DMS114 treated with DMSO at 0.1 percent for 48 hours (cell line): ENCODE results near the gene ADAMTS12.

ENCODE experiments used
- DNase-seq: peaks from one replicate; lab custom pipeline; 2025; ENCODE audit not compliant: unreplicated experiment; lab: John Stamatoyannopoulos, UW

Gene ADAMTS12

GRCh38 chr5:33675958-33676464, 215.8 kb downstream of the ADAMTS12 start:
- DNase-seq: no peak

- DNase-seq: no peak
These were observed 220.0 kb downstream of the ADAMTS12 start for GRCh38 chr5:33671700-33672291.

GRCh38 chr5:33662722-33663427, 228.9 kb downstream of the ADAMTS12 start:
- DNase-seq: no peak

DNA sequence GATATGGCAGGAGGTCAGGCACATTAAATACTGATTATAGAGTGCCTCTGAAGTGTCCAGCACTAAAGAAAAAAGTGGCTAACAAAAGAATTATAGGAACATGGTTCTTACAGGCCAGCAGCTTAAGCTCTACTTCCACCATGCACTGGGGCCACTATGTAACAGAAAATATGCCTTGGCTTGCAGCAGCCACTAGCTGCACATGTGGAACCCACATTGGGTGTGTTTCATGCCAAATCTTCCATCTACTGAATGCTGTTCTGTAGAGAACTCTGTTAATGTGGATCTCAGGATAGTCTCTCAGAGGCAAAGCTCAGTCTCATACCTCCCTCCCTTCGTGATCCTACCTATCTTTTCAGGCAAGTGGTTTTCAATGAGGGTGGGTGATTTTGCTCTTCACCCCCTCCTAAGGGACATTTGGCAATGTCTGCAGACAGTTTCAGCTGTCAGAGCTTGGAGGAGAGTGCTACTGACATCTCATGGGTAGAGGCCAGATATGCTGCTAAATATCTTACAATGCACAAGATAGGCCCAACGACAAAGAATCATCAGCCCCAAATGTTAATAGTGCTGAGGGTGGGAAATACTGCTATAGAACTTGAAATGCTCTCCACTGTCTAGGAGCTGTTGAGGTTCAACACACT, 232.1 kb downstream of the ADAMTS12 start:
- no peak for DNase-seq

DNA sequence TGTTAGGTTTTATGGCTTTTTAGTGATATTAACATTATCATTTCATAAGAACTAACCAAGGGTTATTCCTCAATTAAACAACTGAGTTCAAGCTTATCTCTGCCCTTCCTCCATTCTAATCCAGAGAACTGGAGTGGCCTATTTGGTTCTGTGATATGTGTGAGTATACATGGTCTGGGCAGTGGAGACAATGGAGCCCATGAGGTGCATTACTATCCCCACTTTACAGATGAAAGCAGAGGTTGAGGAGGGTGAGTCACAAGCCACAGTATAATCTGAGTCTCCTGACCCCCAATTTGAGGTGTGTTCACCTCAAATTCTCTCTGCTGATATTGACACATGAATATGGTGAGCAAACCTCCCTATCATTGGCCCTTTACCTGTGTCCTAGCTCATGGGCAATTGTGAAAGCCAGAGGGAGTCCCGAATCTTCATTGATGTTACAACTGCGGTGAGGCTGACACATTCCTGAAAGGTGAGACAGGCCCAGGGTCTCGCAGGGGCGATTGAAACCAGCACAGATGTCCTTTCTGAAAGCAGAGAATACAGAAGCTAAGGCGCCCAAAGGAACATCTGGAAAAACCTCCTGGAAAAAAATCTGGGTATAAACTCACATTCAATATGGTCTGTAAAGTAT, 233.9 kb downstream of the ADAMTS12 start:
- DNase-seq: no peak

- no peak for DNase-seq
These were observed 234.6 kb downstream of the ADAMTS12 start for GRCh38 chr5:33657176-33657575.

- no peak for DNase-seq
These were observed 240.9 kb downstream of the ADAMTS12 start for GRCh38 chr5:33650911-33651310.

- DNase-seq: no peak
These were observed 242.0 kb downstream of the ADAMTS12 start for GRCh38 chr5:33649549-33650482.

DNA sequence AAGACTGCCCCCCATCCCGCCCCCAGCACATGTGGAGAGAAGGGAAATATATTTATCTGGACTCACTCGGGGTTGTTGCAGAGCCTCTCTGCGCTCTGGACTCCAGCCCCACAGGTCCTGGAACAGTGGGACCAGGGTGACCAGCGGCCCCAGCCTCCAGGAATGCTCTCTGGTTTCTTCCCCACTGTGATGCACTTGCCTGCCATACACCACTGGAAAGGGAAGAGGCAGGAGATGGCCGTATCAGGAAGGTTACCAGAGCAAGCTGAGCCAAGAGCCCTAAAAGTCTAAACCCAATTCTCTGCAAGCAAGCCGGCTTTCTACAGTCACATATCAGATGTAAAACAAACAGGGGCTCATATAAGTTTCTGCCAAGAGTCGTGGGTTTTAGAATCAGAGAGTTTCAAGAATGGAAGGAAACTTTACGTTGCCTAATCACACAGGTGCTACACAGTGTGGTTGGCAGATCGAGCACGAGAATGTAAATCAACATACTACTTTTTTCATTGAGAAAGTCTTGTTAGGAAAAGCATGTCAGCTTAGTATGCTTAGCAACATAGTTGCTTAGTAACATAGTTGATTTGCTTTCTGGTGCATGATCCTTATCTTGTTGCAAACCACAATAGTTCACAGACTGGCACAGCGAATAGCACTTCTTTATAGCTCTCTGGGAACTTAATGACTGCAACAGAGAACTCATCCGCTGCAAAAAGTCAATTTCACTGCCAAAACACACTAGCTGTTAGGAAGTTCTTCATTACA, 249.9 kb downstream of the ADAMTS12 start:
- DNase-seq: no peak

GRCh38 chr5:33639474-33639873, 252.3 kb downstream of the ADAMTS12 start:
- no peak for DNase-seq

DNA sequence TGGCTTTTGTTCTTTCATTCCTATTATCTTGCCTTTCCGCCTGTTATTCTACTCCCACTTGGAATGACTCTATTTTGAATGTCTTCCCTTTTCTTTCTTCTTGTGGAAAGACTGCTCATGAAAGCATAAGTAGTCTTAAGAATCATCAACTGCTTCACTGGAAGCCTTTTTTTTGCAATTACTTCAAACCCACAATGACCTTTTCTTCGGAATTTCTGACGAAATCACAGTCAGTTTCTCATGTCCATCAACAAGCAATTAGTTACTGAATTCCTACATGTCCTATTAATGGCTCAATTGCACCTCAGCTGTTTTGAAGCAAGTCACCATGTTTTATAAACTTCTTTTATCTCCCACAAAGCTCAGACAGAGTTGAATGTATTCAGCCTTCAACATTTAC, 254.8 kb downstream of the ADAMTS12 start:
- no peak for DNase-seq

- DNase-seq: no peak
These were observed 256.2 kb downstream of the ADAMTS12 start for GRCh38 chr5:33635582-33635981.

- no peak for DNase-seq
These were observed 258.1 kb downstream of the ADAMTS12 start for GRCh38 chr5:33633699-33634098.

GRCh38 chr5:33631786-33632185, 260.0 kb downstream of the ADAMTS12 start:
- no peak for DNase-seq

DNA sequence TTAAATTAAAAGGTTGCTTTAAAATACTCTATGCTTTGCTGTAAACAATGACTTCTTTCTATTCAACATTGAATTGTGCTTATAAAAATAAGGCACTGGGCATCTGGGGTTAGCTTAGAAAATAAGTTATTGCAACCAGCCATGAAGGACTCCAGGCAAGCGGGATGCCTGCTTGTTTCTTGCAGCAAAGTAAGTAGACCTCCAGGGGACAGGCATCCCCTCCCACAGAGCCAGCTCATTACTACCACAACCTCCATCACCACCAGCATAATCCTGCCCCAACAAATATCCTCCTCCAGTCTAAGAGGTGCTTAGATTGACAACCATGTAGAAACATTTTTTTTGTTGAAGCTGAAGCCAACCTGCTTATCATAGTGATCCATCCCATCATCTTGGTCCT, 260.7 kb downstream of the ADAMTS12 start:
- DNase-seq: no peak

DNA sequence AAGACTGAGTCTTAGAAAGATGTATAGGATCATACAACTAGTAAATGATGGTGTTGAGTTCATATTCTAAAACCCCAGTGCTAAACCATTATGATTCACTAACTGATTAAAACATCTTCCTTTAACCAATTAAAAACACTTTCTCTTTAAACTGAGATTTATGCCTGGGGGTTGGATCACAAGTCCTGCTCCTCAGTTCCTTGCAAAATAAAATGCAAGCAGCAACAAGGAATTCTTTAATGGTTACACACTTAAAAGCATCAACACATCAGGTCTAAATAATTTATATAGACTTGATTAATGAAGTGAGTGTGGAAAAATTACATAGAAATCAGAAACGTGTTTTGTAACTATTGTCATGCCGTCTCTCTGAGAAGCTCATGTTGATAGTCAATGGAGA, 261.8 kb downstream of the ADAMTS12 start:
- no peak for DNase-seq

DNA sequence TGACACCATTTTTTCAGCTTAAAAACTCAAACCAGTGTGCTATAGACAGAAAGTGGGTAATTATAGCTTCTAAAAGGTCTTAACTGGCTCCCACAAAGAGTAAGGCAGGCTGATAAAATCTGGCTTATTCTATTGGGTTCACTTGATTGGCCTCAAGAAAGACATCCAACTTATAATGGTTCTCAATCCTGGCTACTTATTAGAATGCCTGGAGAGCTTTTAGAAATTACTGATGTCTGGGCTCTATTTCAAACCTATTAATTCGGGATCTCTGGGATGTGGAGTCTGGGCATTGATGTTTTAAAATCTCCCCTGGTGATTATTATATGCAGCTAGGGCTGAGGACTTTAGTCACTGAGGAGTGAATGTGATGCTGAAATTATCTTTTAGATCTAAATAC, 263.0 kb downstream of the ADAMTS12 start:
- DNase-seq: no peak

DNA sequence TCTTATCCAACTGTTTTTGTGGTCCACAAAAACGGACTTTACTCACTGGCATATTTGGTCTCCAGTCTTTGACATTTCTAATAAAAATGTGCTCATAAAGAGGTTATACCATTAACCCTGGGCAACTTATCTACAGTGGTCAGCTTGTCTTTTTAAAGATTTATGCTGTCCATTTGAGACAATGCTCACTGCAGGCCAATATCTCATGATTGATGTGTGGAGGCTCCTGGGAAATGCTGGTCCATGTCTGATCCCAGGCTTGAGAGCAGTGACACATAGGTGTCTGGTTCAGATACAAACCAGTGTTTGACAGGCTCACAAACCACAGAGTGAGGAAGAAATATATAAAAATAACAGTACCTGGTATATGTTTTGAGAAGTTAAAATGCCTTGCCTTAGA, 270.3 kb downstream of the ADAMTS12 start:
- DNase-seq: no peak

DNA sequence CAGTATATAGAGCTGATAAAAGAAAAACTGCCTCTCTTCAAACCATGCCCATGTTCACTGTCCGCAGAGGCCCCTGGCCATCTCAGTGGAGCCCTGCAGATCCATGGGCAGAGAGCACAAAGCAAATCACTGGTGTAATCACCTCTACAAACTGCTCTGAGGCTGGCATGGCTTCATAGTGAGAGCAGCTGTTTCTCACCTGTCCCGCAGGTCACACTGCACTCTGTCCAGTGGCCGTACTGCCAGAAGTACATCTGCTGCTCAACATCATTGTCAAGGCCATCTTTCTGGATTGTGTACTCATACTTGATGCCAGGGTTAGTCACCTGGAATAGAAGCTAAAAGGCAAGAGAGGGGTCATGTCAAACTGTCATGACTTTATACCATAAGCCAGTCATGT, 277.8 kb downstream of the ADAMTS12 start:
- no peak for DNase-seq

- no peak for DNase-seq
These were observed 279.4 kb downstream of the ADAMTS12 start for GRCh38 chr5:33612386-33612785.
